T-helper 1 cell (primary cell): ENCODE results near the gene HNF1B.

Source experiments
- DNase-seq, 5 donors: peaks; one replicate each; pipeline ENCODE4 v3.0.0-alpha.2; 2012 to 2020

Gene HNF1B

DNA sequence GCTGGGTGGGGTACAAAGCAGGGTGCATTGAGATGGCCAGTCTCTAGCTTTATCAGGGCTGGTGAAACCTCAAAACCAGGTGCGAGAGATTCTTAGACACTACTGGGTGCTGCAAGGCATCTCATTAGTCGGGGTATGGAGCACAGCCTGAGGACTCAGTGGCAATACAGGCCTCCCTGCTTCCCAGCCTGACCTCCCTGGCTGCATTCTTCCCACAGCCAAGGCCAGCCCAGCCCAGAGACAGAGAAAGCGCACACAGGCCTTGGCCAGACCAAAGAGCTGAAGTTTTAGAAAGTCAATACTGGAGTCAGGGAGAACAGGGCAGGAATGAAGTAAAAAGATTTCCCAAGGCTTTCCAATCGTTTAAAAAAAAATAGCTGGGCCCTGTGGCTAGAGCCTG lies 12.5 kb downstream of the HNF1B start:
- DNase-seq: no peak

GRCh38 chr17:37731056-37731455 lies 13.8 kb downstream of the HNF1B start:
- DNase-seq: no peak

- DNase-seq: no peak
Measured at GRCh38 chr17:37729905-37730304, 15.0 kb downstream of the HNF1B start.

- no peak for DNase-seq
Measured at GRCh38 chr17:37726891-37727675, 17.8 kb downstream of the HNF1B start.

- no peak for DNase-seq
Measured at GRCh38 chr17:37726248-37726647, 18.6 kb downstream of the HNF1B start.

- DNase-seq: no peak
Measured at GRCh38 chr17:37725601-37726146, 19.2 kb downstream of the HNF1B start.

- DNase-seq: no peak
Measured at GRCh38 chr17:37725021-37725595, 19.8 kb downstream of the HNF1B start.

GRCh38 chr17:37720989-37721388 lies 23.9 kb downstream of the HNF1B start:
- DNase-seq: no peak

GRCh38 chr17:37719866-37720265 lies 25.0 kb downstream of the HNF1B start:
- DNase-seq: no peak

DNA sequence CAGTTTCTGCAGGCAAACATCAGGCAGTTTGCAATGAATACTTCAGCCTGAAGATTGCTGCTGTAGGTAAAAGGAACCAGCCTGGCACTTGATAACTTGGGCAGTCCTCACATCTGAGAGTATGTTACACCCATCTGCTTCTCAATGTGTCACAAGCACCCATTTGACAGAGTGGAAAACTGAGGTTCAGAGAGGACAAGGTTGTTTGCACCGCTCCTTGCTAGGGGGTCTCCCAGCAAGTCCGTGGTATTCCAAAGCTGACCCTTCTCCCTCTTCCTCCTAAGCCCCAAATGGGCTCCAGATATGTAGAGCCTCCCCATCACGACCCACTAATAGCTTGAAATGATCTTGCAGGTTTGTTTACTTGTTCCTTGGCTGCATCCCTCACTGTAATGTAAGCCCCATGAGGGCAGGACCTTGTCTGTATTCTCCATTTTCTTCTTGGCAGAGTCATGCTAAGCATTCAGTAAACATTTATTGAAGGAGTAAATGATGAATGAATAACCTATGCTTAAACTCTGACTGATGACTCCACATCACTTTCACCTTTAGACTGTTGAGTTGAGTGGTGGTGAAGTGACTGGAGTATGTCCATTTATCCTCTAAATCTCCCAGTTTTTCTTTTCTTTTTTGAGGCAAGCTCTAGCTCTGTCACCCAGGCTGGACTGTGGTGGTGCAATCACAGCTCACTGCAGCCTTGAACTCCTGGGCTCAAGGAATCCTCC lies 26.4 kb downstream of the HNF1B start:
- DNase-seq: no peak

DNA sequence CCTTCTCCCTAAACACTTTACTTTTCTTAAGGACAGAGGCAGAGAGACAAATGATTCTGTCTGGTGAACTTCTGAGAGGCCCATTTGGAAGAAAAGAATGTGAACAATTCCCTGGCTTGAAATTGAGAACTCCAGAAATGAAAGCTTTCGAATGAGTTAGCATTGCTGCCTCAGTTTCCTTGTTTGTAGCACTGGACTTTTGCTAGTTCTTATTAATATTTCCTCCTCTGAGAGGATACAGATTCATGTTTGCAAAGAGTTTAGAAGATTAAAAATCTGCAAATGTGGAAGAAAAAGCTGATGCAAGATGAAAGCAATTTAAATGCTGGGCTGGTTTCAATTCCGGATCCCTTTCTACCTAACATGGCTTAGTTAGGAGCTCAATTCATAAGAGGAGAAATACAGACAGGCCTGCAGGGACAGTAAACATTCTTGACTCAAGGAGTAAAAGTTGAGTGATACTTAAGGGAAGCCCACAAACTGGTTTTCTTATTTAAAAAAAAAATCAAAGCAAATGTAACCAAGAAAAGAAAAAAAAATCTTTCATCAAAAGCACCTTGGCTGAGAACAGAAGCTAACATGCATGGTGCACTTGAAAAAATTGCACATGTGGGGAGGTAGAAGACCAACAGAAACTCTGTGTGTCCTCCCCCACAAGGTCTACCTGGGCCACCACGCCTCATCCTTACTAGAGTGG lies 27.1 kb downstream of the HNF1B start:
- peak in 1 of 5 donors; percentile 22 for DNase-seq

DNA sequence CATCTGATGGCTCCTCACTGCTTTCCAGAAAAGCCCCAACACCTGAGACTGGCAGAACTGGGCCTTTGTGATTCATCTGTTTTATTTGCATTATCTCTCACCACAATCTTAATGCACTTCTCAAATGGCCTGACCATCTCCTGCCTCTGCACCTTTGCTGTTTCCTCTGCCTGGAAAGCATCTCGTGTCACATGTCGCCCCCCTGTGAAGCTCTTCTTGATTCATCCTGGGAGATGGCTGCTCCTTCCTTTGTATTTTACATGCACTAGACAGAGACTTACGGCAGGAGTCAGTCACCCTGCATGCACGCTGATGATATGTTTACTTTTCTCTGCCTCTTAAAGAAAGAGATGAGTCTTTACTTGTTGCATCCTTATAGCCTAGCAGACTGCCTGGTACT lies 30.0 kb downstream of the HNF1B start:
- no peak for DNase-seq

- DNase-seq: no peak
Measured at GRCh38 chr17:37713624-37714023, 31.2 kb downstream of the HNF1B start.

DNA sequence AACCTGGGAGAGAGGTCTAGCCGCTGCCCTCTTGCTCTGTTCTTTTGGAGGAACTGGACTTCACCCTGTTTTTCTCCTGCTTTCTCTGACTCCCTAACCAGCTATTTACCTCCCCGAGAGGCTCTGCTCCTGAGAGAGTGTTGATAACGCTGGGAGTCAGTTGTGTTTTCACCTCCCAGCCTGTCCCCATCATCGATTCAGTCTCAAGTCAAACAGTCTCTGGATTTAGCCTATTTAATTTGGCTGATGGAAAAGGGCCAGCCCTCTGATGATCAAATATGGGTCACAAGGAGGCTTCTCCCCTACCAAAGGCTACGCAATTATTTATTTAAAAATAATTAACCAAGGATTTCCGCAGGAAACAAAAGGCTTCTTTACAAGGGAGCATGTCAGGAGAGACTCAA lies 31.8 kb downstream of the HNF1B start:
- DNase-seq: no peak

GRCh38 chr17:37711113-37711512 lies 33.7 kb downstream of the HNF1B start:
- DNase-seq: no peak

DNA sequence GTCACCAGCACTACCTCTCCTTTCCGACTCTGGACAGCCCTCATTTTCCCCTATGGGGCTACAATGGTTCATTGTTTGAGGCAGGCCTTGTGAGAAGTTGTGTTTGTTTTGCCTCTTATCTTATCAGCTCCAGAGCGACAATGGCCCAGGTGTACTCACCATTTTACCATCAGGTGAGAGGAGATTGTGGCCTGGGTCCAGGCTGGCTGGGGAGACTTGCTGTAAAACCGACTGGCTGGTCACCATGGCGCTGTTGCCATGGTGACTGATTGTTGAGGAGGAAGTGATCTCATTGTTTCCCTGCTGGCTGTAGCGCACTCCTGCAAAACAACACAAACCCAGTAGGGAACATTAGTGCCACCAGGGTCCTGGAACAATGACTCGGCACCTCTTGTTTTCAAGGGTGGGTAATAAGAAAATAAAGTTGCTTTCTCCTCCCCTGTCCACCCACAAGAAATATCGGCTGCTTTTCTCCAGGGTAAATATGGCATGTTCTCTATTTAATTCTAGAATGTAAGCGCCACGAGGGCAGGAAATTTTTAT lies 34.4 kb downstream of the HNF1B start:
- no peak for DNase-seq

DNA sequence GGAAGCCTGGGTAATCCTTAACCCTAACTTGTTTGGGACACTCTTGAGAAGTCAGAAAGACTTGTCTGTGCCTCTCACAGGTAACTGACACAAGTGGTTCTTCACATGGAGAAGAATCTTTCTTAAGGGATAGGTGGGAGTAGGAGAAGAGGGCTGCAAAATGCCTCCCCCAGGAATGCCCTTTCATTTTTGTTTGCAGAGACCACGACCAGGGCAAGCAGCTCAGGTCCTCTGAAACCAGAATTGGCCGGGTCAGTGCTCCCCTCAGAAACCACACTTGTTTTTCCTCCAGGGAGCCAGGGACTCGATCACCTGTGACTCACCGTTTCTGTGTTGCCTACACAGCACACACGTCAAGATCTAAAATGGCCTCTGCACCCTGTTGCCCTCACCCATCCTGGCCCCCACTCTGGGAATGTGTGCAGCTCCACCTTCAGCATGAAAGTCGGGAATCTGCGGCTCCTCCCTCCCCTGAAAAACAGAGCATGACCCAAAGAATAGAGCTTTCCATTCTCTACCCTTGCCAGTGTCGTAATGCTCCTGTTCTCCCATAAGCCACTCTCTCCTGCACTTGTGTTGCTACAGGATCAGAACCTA lies 36.1 kb downstream of the HNF1B start:
- DNase-seq: no peak

DNA sequence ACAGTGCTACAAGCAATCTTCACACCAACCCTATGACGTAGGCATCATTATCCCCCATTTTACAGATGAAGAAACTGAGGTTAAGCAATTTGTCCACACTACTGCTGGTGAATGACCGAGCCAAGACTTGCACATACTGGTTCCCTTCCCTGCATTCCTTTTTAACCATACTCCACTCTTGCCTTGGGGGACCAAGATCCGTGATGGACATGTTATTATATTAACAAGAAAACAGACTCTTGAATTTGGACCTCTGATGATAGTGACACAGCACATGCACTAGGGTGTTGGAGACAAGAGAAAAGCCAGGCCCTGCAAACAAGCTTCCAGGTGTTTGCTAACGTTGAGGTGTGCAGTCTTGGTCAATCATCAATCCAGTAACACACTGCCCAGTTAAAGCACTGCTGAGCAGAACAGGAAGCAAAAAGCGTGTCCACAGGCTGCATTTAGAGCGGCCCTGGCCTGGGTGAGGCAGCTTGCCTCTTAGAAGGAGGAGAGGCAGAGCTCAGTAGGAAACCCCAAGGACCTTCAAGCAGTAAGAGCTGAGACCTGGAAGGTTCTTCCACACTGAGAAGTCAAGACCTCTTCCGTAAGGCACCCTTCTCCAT lies 36.7 kb downstream of the HNF1B start:
- DNase-seq: no peak

DNA sequence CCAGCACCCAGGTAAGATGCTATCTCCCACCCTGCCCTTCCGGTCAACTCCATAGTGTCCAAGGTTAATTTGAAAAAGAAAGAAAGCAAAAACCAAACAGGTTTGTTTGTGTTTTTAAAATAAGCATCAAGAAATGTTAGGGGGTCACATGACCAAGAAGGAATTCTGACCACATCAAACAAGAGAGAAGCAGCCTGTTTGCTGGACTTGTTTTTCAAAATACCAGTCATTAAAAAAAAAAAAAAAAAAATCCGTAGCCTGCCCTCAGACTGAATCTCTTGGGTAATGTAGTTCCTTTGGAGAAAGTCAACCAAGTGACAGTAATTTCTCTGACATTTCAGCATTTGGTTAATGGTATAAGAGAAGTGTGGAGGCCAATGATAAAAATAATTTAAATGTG lies 38.4 kb downstream of the HNF1B start:
- DNase-seq: no peak

DNA sequence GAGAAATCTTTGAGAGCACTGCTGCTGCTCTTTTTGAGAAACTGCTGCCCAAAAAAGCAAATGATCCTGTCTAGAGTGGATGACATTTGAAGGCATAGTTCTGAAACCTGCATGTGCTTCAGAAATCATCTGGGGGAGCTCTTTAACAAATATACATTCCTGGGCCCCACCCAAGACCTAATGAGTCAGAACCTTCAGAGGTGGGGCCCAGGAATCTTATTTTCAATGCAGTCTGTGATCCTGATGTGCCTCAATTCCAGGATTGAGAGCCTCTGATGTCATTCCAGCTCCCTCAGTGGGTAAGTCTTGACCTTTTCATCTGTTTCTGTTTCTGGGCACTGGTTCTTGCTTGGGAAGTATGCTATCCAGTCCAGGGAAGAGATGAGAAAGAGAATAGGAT lies 42.3 kb downstream of the HNF1B start:
- no peak for DNase-seq

- peak in 3 of 5 donors; percentile 4 to 47 (median 15) for DNase-seq
Measured at GRCh38 chr17:37701496-37701898, 43.4 kb downstream of the HNF1B start.

GRCh38 chr17:37700881-37701280 lies 44.0 kb downstream of the HNF1B start:
- no peak for DNase-seq
